Right lobe of liver (tissue), 4 donors: Measurements from ENCODE around the gene LTBP3.
"Not testable (repeated sequence)": the region's sequence is repeated elsewhere in the genome, so short reads cannot be mapped to it uniquely, and the experiment has no call there.

ENCODE experiments used
- CTCF ChIP-seq, 4 donors: fragments of 200-600 bp in 3 of 4; fragments of 450-650 bp in 1 of 4; IDR thresholded peaks; one replicate each; pipeline versions ENCODE4 v1.5.1 to v1.8.0; 2016 to 2022; ENCODE audit warnings: antibody characterized with exemption in 4 of 4, mild to moderate bottlenecking in 2 of 4
- POLR2A ChIP-seq: fragments of 450-650 bp; IDR thresholded peaks from one replicate; pipeline ENCODE4 v1.6.1; 2017; ENCODE audit warnings: antibody characterized with exemption, mild to moderate bottlenecking
- donor health status: DM: no; HTN: no; CAD: no.
- donor health status: DM: no; HTN: no; CAD: no.
- donor health status: DM: no; HTN: yes; CAD: no.

- not testable (repeated sequence) for TF ChIP-seq CTCF (IDR thresholded peaks at IDR 0.05); POLR2A
These were observed 34.6 kb downstream of the LTBP3 start for GRCh38 chr11:65523631-65523968.
